Loucy (cell line): Measurements from ENCODE around the gene LINC00237.

Source experiments
- H2AFZ ChIP-seq: fragments of 200-600 bp; sonication (generic); 2 replicates; pipeline ENCODE4 v1.6.0; 2016; ENCODE audit warnings: antibody characterized with exemption, mild to moderate bottlenecking, low read length, moderate library complexity
- H3F3A ChIP-seq: fragments of 200-600 bp; 2 replicates; pipeline ENCODE4 v1.6.0; 2016; ENCODE audit warnings: antibody characterized with exemption, low read depth, mild to moderate bottlenecking
- H3K27me3 ChIP-seq: fragments of 200-600 bp; sonication (generic); 2 replicates; pipeline ENCODE4 v1.6.1; 2014; ENCODE audit warnings: low read length, mild to moderate bottlenecking; ENCODE audit not compliant: insufficient read depth, poor library complexity, severe bottlenecking
- H3K36me3 ChIP-seq: fragments of 200-600 bp; sonication (generic); 2 replicates; pipeline ENCODE4 v1.6.1; 2016; ENCODE audit warnings: low read length; ENCODE audit not compliant: insufficient read depth
- H3K4me1 ChIP-seq: fragments of 200-600 bp; sonication (generic); 2 replicates; pipeline ENCODE4 v1.5.1; 2014; ENCODE audit warnings: low read length, mild to moderate bottlenecking; ENCODE audit not compliant: insufficient read depth, poor library complexity, severe bottlenecking
- H3K4me2 ChIP-seq: fragments of 200-600 bp; sonication (generic); 2 replicates; pipeline ENCODE4 v1.6.0; 2014; ENCODE audit warnings: antibody characterized with exemption, low read length, low read depth, mild to moderate bottlenecking; ENCODE audit not compliant: poor library complexity, severe bottlenecking
- H3K4me3 ChIP-seq: fragments of 200-600 bp; sonication (generic); 2 replicates; pipeline ENCODE4 v1.5.1; 2014; ENCODE audit warnings: low read length, mild to moderate bottlenecking, mixed read lengths; ENCODE audit not compliant: poor library complexity, severe bottlenecking
- H3K79me2 ChIP-seq: fragments of 200-600 bp; sonication (generic); 2 replicates; pipeline ENCODE4 v1.6.1; 2014; ENCODE audit warnings: low read length; ENCODE audit not compliant: insufficient read depth
- H3K9ac ChIP-seq: fragments of 200-600 bp; sonication (generic); 2 replicates; pipeline ENCODE4 v1.6.0; 2014; ENCODE audit warnings: mild to moderate bottlenecking, low read depth, low read length, moderate library complexity; ENCODE audit not compliant: poor library complexity, severe bottlenecking
- H3K9me2 ChIP-seq: fragments of 200-600 bp; sonication (generic); replicated peaks from 2 replicates; pipeline ENCODE4 v1.6.1; 2016; ENCODE audit warnings: low read depth, low read length, mixed read lengths
- H3K9me3 ChIP-seq: fragments of 200-600 bp; sonication (generic); 2 replicates; pipeline ENCODE4 v1.6.1; 2014; ENCODE audit warnings: mild to moderate bottlenecking, antibody characterized with exemption, low read length, low read depth; ENCODE audit not compliant: insufficient read depth
- H4K20me1 ChIP-seq: fragments of 200-600 bp; sonication (generic); 2 replicates; pipeline ENCODE4 v1.6.0; 2014; ENCODE audit warnings: antibody characterized with exemption, low read length, mild to moderate bottlenecking; ENCODE audit not compliant: insufficient read depth, poor library complexity, severe bottlenecking
- CTCF ChIP-seq: fragments of 200-600 bp; sonication (generic); conservative IDR thresholded peaks from 2 replicates; pipeline ENCODE4 v1.5.1; 2014; ENCODE audit warnings: mild to moderate bottlenecking, antibody characterized with exemption, low read length
- EZH2phosphoT487 ChIP-seq: fragments of 200-600 bp; IDR thresholded peaks from 2 replicates; pipeline ENCODE4 v1.6.1; 2018; ENCODE audit warnings: antibody characterized with exemption, mild to moderate bottlenecking, moderate library complexity, borderline replicate concordance

The LINC00237 gene

GRCh38 chr20:21106171-21107017, at the start of gene LINC00237:
Gene LINC00237 (minus strand): TSS chr20:21106358.
- H3F3A ChIP-seq, result no peaks in the 10 kb centered on the region
- H3K9ac ChIP-seq, result no peak within 1 kb of the TSS
- no peak for TF ChIP-seq CTCF
- TF ChIP-seq EZH2phosphoT487, result no peak
- H3K4me1 ChIP-seq, result peaks cover 8% of the 10 kb centered on the region
- no peak within 1 kb of the TSS for H3K4me3 ChIP-seq
- no peak within 1 kb of the TSS for H2AFZ ChIP-seq
- no peaks in the 10 kb centered on the region for H3K9me2 ChIP-seq
- no peak within 1 kb of the TSS for H3K4me2 ChIP-seq
- no peaks in the 10 kb centered on the region for H3K36me3 ChIP-seq
- H3K27me3 ChIP-seq, result no peaks in the 10 kb centered on the region
- H3K79me2 ChIP-seq, result no peaks in the 10 kb centered on the region
- H3K9me3 ChIP-seq, result no peaks in the 10 kb centered on the region
- H4K20me1 ChIP-seq, result no peaks in the 10 kb centered on the region

- H3K4me3 ChIP-seq, result no peak overlapping the region
- H3K36me3 ChIP-seq, result no peaks in the 10 kb centered on the region
- no peak for TF ChIP-seq CTCF
- no peak for TF ChIP-seq EZH2phosphoT487
- H3F3A ChIP-seq, result no peaks in the 10 kb centered on the region
- no peak overlapping the region for H3K9ac ChIP-seq
- H3K4me2 ChIP-seq, result peak overlapping the region; percentile 64
- peaks cover 49% of the 10 kb centered on the region for H3K4me1 ChIP-seq
- H3K79me2 ChIP-seq, result no peaks in the 10 kb centered on the region
- no peaks in the 10 kb centered on the region for H3K9me3 ChIP-seq
- no peaks in the 10 kb centered on the region for H3K27me3 ChIP-seq
- H4K20me1 ChIP-seq, result no peaks in the 10 kb centered on the region
- no peak overlapping the region for H2AFZ ChIP-seq
- no peaks in the 10 kb centered on the region for H3K9me2 ChIP-seq
Observed at GRCh38 chr20:21155268-21155667, 49.1 kb upstream of the LINC00237 start.

- no peaks in the 10 kb centered on the region for H3K27me3 ChIP-seq
- H3K9me2 ChIP-seq, result no peaks in the 10 kb centered on the region
- no peaks in the 10 kb centered on the region for H3F3A ChIP-seq
- peak overlapping the region; percentile 64 for H3K4me2 ChIP-seq
- H3K36me3 ChIP-seq, result no peaks in the 10 kb centered on the region
- peak overlapping the region; percentile 5 for H3K4me3 ChIP-seq
- H2AFZ ChIP-seq, result no peak overlapping the region
- H3K4me1 ChIP-seq, result peaks cover 44% of the 10 kb centered on the region
- TF ChIP-seq EZH2phosphoT487 (no peak), CTCF (no peak)
- H4K20me1 ChIP-seq, result no peaks in the 10 kb centered on the region
- H3K79me2 ChIP-seq, result no peaks in the 10 kb centered on the region
- H3K9me3 ChIP-seq, result no peaks in the 10 kb centered on the region
- H3K9ac ChIP-seq, result peak overlapping the region; percentile 26
Observed at GRCh38 chr20:21154692-21155091, 48.5 kb upstream of the LINC00237 start.
